ENCODE results near the gene C1R.

C1R gene

GRCh38 chr12:7099290-7099996 is 7.2 kb upstream of the C1R start:
- FAIRE-seq (no peak), DNase-seq (ENCODE audit: low spot score) (no peak)

GRCh38 chr12:7096979-7097378 is 4.7 kb upstream of the C1R start:
- no peak for FAIRE-seq
- no peak for DNase-seq (ENCODE audit: low spot score)

DNA sequence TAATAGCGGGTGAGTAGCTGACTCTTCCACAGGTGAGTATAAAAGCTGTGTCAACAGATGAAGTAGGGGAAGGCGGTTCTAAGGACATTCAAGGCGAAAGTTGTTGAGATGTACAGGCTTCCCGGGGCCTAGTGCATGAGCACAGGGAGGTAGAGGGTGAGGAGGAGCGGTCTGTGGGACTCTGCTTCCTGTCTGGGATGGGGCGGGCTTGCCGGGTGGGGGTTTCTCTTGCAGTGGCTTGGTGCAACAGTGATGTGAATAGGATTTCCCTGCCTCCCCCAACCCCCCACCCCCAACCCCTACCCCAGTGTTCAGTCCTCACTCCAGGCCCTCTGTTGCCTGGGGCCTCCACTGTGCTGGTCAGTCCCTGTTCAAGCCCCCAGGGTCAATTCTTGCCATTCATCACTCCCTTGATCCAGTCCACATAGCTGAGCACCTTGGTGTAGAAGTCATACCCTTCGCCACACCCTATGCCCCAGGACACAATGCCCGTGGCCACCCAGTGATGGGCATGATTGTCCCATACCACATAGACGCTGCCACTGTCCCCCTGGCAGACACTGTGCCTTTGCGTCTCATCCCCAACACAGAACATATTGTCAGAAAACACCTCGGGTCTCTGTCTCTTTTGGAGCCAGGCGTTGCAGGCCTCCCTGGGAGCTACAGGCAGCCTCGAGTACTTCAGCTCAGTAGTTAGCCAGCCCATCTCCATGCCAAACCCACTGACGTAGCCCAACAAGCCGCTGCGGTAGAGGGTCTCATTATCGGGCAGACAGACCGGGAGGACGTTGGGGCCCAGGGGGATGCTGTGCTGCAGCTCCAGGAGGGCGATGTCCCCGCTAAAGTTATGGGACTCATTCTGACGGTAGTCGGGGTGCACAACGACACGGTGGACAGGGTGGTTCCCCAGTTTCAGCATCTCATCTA is 4.0 kb upstream of the C1R start:
- peak; percentile 27 for FAIRE-seq
- DNase-seq (ENCODE audit: low spot score) = no peak

- FAIRE-seq = peak; percentile 71
- no peak for DNase-seq (ENCODE audit: low spot score)
Observed at GRCh38 chr12:7093892-7094291, 1.6 kb upstream of the C1R start.

- DNase-seq (ENCODE audit: low spot score) (no peak), FAIRE-seq (no peak)
Observed at GRCh38 chr12:7093486-7093885, 1.2 kb upstream of the C1R start.

GRCh38 chr12:7092986-7093460 is 778 bp upstream of the C1R start:
- DNase-seq (ENCODE audit: low spot score) = no peak

DNA sequence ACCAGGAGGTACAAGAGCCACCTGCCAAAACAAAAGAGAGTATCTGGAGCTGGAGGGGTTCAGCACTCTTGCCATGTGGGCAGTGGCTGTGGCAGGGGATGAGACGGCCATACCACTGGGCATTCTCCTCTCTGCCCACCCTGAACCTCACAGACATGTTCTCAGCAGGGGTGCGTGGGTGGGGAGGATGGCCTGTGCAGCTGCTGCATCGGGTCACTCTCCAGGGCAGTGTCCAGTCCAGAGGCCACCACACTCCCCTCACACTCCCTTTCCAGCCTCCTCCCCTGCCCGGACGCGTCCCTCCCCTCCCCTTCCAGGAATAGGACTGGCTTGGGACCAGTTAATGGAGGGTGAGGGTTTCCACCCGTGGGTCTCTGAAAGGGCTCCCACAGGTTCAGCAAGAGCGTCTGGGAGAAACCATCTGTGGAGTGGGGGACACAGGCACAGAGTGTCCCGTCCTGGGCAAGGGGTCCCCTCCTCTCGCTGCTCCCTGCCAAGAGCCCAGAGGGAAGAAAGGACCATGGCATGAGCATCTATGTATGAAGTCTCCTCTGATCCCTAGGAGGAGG is 501 bp downstream of the C1R start:
- DNase-seq (ENCODE audit: low spot score) = no peak
- FAIRE-seq = peak; percentile 82

More at GRCh38 chr12:7092986-7093460, 778 bp upstream of the C1R start:
- FAIRE-seq = peak; percentile 56

GRCh38 chr12:7091171-7091570 is 1.1 kb downstream of the C1R start:
- FAIRE-seq (peak; percentile 63), DNase-seq (ENCODE audit: low spot score) (no peak)

- DNase-seq (ENCODE audit: low spot score) (no peak), FAIRE-seq (peak; percentile 82)
Observed at GRCh38 chr12:7090222-7090998, 1.8 kb downstream of the C1R start.

DNA sequence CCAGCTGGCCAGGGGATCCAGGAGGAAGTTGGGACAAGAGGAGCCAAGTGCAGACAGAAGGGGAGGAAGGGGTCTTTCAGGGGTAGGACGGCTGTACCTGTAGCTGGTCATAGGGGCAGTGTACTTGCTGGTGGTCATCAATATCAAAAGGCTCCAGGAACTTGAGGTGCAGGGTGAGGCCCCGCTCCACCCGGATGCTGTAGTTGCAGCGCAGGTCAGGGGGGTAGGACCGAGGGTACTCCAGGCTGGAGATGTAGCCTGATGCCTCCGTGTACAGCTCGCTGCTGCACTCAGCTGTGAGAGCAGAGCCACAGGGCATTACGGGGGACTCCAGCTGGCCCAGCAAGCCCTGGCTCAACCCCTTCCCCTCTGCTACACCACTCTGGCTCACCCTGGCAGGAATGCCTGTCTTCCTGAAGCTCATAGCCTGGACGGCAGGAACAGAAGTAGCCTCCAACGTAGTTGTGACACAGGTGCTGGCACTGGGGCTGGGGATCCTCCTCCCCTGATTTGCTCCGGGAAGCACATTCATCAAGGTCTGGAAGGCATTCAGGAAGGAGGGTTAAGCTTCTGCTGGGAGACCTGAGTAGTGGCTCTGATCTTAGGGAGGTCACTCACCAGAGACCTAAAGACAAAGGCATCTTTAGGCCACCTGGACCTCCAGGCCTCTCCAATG is 2.9 kb downstream of the C1R start:
- DNase-seq (ENCODE audit: low spot score) = no peak
- no peak for FAIRE-seq

GRCh38 chr12:7083125-7083524 is 9.1 kb downstream of the C1R start:
- no peak for DNase-seq (ENCODE audit: low spot score)
- no peak for FAIRE-seq

GRCh38 chr12:7081037-7081436 is 11.2 kb downstream of the C1R start:
- FAIRE-seq (no peak), DNase-seq (ENCODE audit: low spot score) (no peak)

- no peak for FAIRE-seq
Observed at GRCh38 chr12:7079826-7080125, 12.5 kb downstream of the C1R start.

DNA sequence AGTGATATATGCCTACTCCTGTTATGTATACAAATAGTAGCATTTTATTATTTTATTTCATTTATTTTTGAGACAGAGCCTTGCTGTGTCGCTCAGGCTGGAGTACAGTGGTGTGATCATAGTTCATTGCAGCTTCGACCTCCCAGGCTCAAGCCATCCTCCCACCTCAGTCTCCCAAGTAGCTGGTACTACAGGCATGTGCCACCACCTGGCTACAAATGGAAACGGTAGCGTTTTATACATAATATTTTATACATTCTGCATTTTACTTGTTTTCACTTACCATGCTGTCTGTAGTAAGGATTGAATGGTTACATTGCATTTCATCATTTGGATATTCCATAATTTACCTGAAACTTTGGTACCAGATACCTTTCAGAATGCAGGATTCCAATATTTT is 14.1 kb downstream of the C1R start:
- DNase-seq (ENCODE audit: low spot score) = no peak
- FAIRE-seq = no peak

More at GRCh38 chr12:7079826-7080125, 12.5 kb downstream of the C1R start:
- DNase-seq (ENCODE audit: low spot score) = peak; percentile 24

DNA sequence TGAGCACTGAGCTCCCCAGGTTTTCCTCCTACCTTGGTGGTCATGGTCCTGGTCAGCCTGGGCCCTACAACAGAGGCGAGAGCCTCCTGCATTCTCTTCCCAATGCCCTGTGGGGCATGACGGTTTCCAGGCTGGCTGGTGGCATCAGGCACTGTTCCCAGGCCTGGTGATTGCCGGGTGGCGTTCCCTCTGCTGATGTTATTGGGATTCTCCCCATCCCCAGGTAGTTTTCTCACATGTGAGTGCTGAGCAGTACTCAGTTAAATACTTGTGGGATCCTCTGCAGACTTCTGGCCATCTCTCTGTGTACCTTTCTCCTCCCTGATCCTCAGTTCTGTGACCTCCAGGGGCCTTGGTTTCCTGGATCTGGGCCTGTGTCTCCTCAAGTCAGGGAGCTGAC is 15.8 kb downstream of the C1R start:
- DNase-seq (ENCODE audit: low spot score) = no peak
- no peak for FAIRE-seq

GRCh38 chr12:7075939-7076338 is 16.3 kb downstream of the C1R start:
- DNase-seq (ENCODE audit: low spot score) (no peak), FAIRE-seq (peak; percentile 35)

DNA sequence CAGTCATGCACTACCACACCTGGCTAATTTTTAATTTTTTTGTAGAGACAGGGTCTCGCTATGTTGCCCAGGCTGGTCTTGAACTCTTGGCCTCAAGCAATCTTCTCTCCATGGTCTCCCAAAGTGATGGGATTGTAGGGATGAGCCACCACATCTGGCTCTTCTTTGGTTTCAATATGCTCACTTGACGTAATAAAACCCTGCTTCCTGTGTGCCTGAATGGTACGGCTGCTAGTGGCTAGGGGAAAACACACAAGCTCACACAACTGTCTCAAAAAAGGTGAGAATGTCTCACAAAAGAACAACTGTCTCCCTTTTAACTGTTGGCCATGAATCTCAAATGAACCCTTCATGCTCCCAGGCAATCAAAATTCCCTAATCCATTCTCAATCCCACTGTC is 16.7 kb downstream of the C1R start:
- FAIRE-seq (no peak), DNase-seq (ENCODE audit: low spot score) (no peak)

DNA sequence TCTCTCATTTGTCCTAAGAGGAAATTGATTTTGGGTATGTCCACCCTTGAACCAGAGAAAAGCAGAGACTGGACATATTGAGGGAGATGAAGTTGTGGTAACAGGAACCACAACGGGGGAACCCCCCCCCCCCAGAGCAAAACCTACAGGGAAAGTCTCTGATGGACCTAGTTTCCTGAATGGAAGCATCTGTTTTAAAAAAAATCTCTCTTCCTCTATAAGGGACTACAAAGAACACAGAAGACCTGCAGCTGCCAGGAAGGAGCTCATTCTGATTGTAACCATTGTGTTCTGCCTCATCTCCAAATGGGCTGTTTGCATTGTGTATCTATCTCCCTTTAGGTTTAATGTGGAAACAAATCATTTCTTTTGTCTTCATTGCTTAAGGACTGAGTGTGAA is 18.3 kb downstream of the C1R start:
- no peak for DNase-seq (ENCODE audit: low spot score)
- no peak for FAIRE-seq

- DNase-seq (ENCODE audit: low spot score) (no peak), FAIRE-seq (peak; percentile 66)
Observed at GRCh38 chr12:7072554-7072953, 19.7 kb downstream of the C1R start.

GRCh38 chr12:7072035-7072434 is 20.2 kb downstream of the C1R start:
- FAIRE-seq (no peak), DNase-seq (ENCODE audit: low spot score) (no peak)

GRCh38 chr12:7069386-7069785 is 22.9 kb downstream of the C1R start:
- DNase-seq (ENCODE audit: low spot score) (no peak), FAIRE-seq (no peak)
